ENCODE results near the gene KRT24.
"Not testable (repeated sequence)": the region's sequence is repeated elsewhere in the genome, so short reads cannot be mapped to it uniquely, and the experiment has no call there.

KRT24 gene

GRCh38 chr17:40703652-40704051 lies at the start of gene KRT24:
Gene KRT24, minus strand, starts transcription at chr17:40703752. Its CDS starts 59 bp downstream, at chr17:40703693.
- DNase-seq (ENCODE audit: low read depth): no peak

- no peak for DNase-seq (ENCODE audit: low read depth)
These were observed 47.5 kb upstream of the KRT24 start for GRCh38 chr17:40751065-40751464.

GRCh38 chr17:40750391-40750790 lies 46.8 kb upstream of the KRT24 start:
- DNase-seq (ENCODE audit: low read depth): no peak

- DNase-seq (ENCODE audit: low read depth): not testable (repeated sequence)
These were observed 45.1 kb upstream of the KRT24 start for GRCh38 chr17:40748666-40749065.

GRCh38 chr17:40738553-40738952 lies 35.0 kb upstream of the KRT24 start:
- no peak for DNase-seq (ENCODE audit: low read depth)

GRCh38 chr17:40735016-40735415 lies 31.5 kb upstream of the KRT24 start:
- DNase-seq (ENCODE audit: low read depth): no peak

- no peak for DNase-seq (ENCODE audit: low read depth)
These were observed 30.5 kb upstream of the KRT24 start for GRCh38 chr17:40734018-40734417.

GRCh38 chr17:40730970-40731369 lies 27.4 kb upstream of the KRT24 start:
- no peak for DNase-seq (ENCODE audit: low read depth)

- no peak for DNase-seq (ENCODE audit: low read depth)
These were observed 24.1 kb upstream of the KRT24 start for GRCh38 chr17:40727447-40728231.

- DNase-seq (ENCODE audit: low read depth): no peak
These were observed 23.4 kb upstream of the KRT24 start for GRCh38 chr17:40726919-40727318.

GRCh38 chr17:40724656-40725055 lies 21.1 kb upstream of the KRT24 start:
- no peak for DNase-seq (ENCODE audit: low read depth)

- DNase-seq (ENCODE audit: low read depth): no peak
These were observed 18.7 kb upstream of the KRT24 start for GRCh38 chr17:40722241-40722640.

- DNase-seq (ENCODE audit: low read depth): no peak
These were observed 17.3 kb upstream of the KRT24 start for GRCh38 chr17:40720899-40721298.

- DNase-seq (ENCODE audit: low read depth): no peak
These were observed 15.4 kb upstream of the KRT24 start for GRCh38 chr17:40718930-40719329.

- DNase-seq (ENCODE audit: low read depth): no peak
These were observed 14.2 kb upstream of the KRT24 start for GRCh38 chr17:40717776-40718175.

- DNase-seq (ENCODE audit: low read depth): no peak
These were observed 10.9 kb upstream of the KRT24 start for GRCh38 chr17:40714473-40714872.

- DNase-seq (ENCODE audit: low read depth): no peak
These were observed 4.2 kb upstream of the KRT24 start for GRCh38 chr17:40707745-40708144.

- DNase-seq (ENCODE audit: low read depth): no peak
These were observed 2.0 kb upstream of the KRT24 start for GRCh38 chr17:40705584-40705983.

GRCh38 chr17:40702271-40702670 lies 1.3 kb downstream of the KRT24 start:
- no peak for DNase-seq (ENCODE audit: low read depth)

GRCh38 chr17:40699853-40700252 lies 3.7 kb downstream of the KRT24 start:
- DNase-seq (ENCODE audit: low read depth): no peak

- DNase-seq (ENCODE audit: low read depth): no peak
These were observed 4.2 kb downstream of the KRT24 start for GRCh38 chr17:40699371-40699770.

GRCh38 chr17:40697297-40697696 lies 6.3 kb downstream of the KRT24 start:
- no peak for DNase-seq (ENCODE audit: low read depth)

GRCh38 chr17:40696651-40697072 lies 6.9 kb downstream of the KRT24 start:
- no peak for DNase-seq (ENCODE audit: low read depth)

GRCh38 chr17:40695874-40696472 lies 7.6 kb downstream of the KRT24 start:
- no peak for DNase-seq (ENCODE audit: low read depth)
